T-helper 2 cell treated with Interferon-gamma antibody and Interleukin-4, amounts not matched to agents 5 μg/mL and 100 μg/mL, for 36 hours (primary cell): ENCODE results near the gene ABCB9.
"Not testable (repeated sequence)": the region's sequence is repeated elsewhere in the genome, so short reads cannot be mapped to it uniquely, and the experiment has no call there.

ENCODE experiments used
- DNase-seq: peaks from one replicate; pipeline ENCODE4 v3.0.0; 2021; ENCODE audit warnings: low spot score
- H3K27ac Mint-ChIP-seq: one replicate; pipeline ENCODE4 v1.8.0; 2021; ENCODE audit warnings: mild to moderate bottlenecking, mixed read lengths
- H3K27me3 Mint-ChIP-seq: one replicate; pipeline ENCODE4 v1.8.0; 2021; ENCODE audit warnings: low read depth, mixed read lengths
- H3K36me3 Mint-ChIP-seq: one replicate; pipeline ENCODE4 v1.8.0; 2021; ENCODE audit warnings: low read depth, mixed read lengths
- H3K4me1 Mint-ChIP-seq: one replicate; pipeline ENCODE4 v1.8.0; 2021; ENCODE audit warnings: low read depth, mixed read lengths
- H3K4me3 Mint-ChIP-seq: one replicate; pipeline ENCODE4 v1.8.0; 2022; ENCODE audit warnings: mild to moderate bottlenecking, moderate library complexity, mixed read lengths
- H3K9me3 Mint-ChIP-seq: one replicate; pipeline ENCODE4 v1.8.0; 2021; ENCODE audit warnings: mixed read lengths

The ABCB9 gene

DNA sequence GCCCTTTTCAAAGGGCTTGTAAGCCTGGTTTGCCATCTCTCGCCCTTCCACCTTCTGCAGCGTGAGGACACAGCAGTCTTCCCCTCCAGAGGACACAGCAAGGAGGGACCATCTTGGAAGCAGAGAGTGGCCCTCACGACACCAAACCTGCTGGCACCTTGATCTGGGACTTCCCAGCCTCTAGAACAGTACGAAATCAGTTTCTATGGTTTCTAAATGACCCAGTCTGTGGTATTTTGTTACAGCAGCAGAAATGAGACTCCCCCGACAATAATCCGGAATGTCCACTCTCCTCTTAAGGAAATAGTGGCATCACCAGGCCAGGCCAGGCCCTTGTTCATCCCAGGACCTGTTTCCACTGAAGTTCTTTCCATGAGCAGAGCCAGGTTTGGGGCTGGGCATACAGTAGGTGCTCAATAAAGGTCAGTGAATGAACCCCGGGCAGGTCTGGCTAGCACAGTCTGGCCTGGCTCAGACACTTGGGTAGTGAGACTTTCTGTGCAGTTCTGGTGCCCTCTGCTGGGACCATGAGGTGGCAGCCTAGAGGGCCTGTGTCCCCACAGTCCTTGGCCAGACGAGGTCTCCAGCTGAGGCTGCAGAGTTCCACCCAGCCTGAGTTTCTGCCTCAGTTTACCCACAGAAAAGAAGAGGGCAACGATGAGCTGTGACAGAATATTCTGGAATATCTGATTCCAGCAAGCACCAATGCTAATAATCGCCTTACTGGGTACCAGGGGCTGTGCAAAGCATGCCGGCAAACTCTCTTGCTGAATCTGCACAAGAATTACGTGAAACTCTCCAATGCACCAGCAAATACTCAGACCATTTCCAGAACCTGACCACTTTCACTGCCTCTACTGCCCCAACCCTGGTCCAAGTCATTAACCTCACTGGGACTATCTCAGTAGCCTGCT, 14.0 kb downstream of the ABCB9 start:
- peak; percentile 66 for DNase-seq
- H3K27ac Mint-ChIP-seq = no peak overlapping the region
- H3K36me3 Mint-ChIP-seq = no peaks in the 10 kb centered on the region
- no peaks in the 10 kb centered on the region for H3K27me3 Mint-ChIP-seq
- no peak overlapping the region for H3K4me3 Mint-ChIP-seq
- H3K9me3 Mint-ChIP-seq = no peaks in the 10 kb centered on the region
- H3K4me1 Mint-ChIP-seq = peaks cover 9% of the 10 kb centered on the region

DNA sequence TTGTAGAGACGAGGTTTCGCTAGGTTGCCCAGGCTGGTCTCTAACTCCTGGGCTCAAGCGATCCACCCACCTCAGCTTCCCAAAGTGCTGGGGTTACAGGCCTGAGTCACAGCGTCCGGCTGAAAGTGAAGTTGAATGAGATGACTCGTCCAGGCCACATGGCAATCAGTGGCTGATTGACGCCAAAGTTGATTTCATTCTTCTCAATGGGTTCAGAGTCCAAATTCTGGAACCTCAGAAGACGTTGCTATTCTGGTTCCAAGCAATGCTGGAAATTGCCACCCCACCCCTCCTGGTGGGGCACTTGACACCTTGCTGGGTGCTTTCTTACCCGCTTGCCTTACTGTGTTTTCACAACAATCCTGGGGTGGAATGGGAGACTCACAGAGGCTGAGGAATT, 14.9 kb downstream of the ABCB9 start:
- Mint-ChIP-seq H3K4me3 (no peak overlapping the region), H3K4me1 (peaks cover 18% of the 10 kb centered on the region), H3K9me3 (no peaks in the 10 kb centered on the region), H3K27me3 (no peaks in the 10 kb centered on the region), H3K36me3 (no peaks in the 10 kb centered on the region), H3K27ac (no peak overlapping the region)
- no peak for DNase-seq

DNA sequence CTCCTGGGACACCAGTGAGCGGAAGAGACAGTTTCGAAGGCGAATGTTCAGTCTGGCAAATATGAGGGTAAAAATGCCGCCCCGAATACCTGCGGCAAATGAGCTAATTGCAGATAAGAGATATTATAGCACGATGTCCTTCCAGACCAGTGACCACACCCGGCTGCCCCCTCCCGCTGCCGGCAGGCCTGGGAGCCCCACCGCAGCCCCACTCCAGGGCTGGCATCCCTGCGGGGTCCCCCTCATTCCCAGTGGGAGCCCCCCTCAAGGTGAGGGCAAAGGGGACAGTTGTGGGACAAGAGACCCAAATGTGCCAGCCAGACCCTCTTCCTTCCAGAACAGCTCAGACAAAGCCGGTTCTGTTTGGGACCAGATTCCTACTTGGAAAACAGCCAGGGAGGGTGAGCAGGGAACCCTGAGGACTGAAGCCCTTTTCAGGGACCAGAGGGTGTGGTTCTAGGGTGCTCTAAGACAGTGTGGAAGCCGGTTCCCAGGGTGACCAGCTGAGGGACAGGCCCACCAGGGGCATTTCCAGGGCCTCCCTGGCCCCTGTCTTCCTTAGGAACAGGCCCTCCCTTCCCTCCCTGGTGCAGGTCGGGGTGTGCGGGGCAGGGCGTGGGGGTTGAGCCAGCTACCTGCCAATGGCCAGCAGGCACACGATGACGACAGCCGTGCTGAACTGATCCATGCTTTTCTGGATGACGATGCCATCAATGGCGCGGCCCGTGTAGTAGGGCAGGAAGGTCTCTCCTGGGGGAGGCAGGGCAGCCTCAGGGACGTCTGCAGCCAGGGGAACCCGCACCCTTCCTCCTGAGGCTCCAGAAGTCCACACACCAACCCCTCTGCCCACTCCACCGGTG, 16.2 kb downstream of the ABCB9 start:
- Mint-ChIP-seq H3K36me3 (no peaks in the 10 kb centered on the region), H3K27me3 (no peaks in the 10 kb centered on the region), H3K9me3 (no peaks in the 10 kb centered on the region), H3K4me1 (peaks cover 21% of the 10 kb centered on the region), H3K27ac (no peak overlapping the region), H3K4me3 (no peak overlapping the region)
- DNase-seq = no peak

DNA sequence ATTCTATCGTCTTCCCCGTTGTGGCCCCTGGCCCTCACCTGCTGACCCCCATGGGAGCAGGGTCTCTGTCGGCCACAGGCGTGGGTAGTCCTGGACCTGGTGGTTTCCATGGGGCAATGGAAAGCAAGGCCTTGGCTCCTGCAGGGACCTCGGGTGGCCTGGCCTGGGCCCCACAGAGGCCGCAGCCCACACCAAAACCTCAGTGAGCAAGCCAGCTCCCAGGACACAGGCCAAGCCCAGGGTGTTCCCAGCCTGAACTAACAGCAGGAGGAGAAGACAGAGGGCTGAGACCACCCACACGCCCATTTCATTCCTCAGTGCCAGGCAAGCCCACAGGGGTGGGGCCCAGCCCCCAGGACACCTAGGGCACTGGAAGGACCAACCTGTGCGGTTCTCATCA, 16.9 kb downstream of the ABCB9 start:
- Mint-ChIP-seq H3K27ac (no peak overlapping the region), H3K4me1 (peaks cover 21% of the 10 kb centered on the region), H3K36me3 (no peaks in the 10 kb centered on the region), H3K4me3 (no peak overlapping the region), H3K9me3 (no peaks in the 10 kb centered on the region), H3K27me3 (no peaks in the 10 kb centered on the region)
- DNase-seq = no peak

DNA sequence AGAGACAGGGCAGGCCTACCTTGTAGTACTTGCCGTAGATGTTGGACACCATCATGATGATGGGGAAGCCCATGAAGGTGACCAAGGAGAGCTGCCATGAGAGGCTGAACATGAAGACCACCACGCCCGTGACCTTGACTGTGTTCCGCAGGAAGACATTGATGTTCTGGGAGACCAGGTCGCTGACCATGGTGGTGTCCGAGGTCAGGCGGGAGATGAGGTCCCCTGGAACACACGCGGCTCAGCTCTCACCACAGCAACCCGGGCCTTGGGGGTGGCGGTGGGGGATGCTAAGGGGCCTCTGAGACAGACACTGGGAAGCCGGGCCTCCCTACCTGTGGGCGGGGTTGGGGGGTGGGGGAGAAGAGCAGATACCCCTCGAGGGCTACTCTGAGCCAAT, 17.7 kb downstream of the ABCB9 start:
- Mint-ChIP-seq H3K27me3 (no peaks in the 10 kb centered on the region), H3K9me3 (no peaks in the 10 kb centered on the region), H3K4me3 (no peak overlapping the region), H3K4me1 (peaks cover 21% of the 10 kb centered on the region), H3K27ac (no peak overlapping the region), H3K36me3 (no peaks in the 10 kb centered on the region)
- DNase-seq = no peak

DNA sequence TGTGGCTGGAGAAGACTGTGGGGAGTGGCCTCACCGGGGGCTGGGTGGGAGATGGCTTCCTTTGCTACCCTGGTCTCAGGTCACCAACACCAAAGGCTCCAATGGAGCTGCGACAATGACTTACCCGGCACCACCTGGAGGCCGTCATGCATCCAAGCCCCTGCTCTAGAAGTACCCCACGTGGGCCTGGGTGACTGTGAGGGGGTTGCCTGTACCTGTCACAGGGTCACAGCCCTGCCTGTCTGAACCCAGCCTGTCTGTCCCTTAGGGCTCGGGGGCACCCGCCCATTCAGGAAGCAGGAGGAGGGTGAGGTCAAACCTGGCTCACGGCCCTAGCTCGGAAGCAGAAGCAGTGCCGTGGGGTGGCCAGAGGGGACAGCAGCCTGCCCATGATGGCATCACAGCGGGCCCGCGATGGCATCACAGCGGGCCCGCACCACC, 18.9 kb downstream of the ABCB9 start:
- Mint-ChIP-seq H3K27ac (peak overlapping the region; percentile 65), H3K9me3 (no peaks in the 10 kb centered on the region), H3K36me3 (no peaks in the 10 kb centered on the region), H3K27me3 (no peaks in the 10 kb centered on the region), H3K4me3 (peak overlapping the region; percentile 43), H3K4me1 (peaks cover 20% of the 10 kb centered on the region)
- no peak for DNase-seq

DNA sequence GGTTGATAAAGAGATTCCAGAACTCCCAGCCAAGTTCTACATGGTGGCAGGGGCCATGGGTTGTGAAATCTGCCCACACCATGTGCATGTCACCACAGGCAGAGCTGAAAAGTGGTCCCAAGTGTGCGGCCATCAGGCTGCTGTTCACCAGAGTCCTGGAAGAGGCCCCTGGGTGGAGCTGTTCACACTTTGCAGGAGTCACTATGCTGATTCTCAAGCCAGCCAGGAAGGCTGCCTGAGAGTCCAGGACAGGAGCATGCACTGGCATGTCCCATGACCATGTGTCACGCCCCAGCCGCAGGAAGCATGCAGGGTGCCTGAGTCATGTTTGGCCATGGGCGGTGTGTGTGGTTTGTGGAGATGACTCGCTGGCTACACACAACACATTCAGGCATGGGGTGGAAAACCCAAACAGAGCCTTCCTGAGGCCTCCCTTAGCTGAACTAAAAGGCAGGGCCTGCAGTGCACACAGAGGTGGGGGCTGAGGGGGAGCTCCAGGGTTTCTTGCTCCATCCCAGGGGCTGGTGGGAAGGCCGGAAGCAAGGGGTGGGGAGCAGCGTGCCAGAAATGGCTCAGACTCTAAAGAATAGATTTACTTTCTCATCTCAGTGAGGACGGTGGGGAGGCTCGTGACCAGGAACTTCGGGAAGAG, 19.4 kb downstream of the ABCB9 start:
- Mint-ChIP-seq H3K9me3 (no peaks in the 10 kb centered on the region), H3K36me3 (no peaks in the 10 kb centered on the region), H3K27me3 (no peaks in the 10 kb centered on the region), H3K27ac (peak overlapping the region; percentile 65), H3K4me1 (peaks cover 17% of the 10 kb centered on the region), H3K4me3 (peak overlapping the region; percentile 43)
- DNase-seq = peak; percentile 95

DNA sequence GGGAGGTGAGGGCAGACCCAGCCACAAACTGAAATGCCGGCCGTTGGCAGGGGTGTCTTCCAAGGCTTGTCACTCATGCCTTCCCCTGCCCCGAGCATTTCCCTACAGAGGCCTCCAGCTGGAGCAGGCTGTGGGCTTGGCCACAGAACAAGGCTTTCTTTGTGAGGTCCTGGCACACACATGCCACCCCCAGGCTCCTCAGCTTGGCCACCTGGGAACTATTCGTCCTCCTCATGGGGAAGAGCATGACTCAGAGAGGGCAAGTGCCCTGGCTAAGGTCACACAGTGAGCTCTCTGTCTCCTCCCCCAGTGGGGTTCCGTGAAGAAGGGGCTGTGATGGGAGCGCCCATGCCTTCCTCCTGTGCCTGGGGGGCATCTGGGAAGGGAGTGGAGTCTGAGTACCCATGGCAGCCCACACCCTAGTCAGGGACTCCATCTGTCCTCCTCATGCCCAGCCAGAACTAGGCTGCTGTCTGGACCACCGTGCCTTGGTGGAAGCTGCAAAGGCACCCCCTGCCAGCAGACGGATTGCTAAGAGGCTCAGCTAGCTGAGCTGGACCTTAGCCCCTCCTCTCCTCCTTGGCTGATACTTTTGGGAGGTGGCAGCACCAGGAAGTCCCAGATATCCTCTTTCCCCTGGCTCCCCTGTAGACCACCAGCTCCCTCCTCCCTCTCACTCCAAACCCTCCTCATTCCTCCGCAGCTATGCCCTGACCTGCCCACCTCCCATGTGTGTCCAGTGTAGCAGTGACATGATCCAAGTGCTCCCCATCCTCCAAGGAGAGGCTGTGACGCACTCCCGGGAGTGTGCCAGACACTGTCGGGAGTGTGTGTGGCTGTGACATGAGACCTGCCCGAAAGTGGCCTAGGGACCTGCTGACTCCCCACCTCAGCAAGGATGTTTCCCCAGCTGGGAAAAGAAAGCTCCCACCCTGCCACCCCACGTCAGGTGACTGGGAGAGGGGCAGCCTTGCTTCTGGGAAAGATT, 21.4 kb downstream of the ABCB9 start:
- Mint-ChIP-seq H3K27ac (peak overlapping the region; percentile 26), H3K27me3 (no peaks in the 10 kb centered on the region), H3K9me3 (no peaks in the 10 kb centered on the region), H3K4me1 (peaks cover 17% of the 10 kb centered on the region), H3K4me3 (no peak overlapping the region), H3K36me3 (no peaks in the 10 kb centered on the region)
- no peak for DNase-seq

DNA sequence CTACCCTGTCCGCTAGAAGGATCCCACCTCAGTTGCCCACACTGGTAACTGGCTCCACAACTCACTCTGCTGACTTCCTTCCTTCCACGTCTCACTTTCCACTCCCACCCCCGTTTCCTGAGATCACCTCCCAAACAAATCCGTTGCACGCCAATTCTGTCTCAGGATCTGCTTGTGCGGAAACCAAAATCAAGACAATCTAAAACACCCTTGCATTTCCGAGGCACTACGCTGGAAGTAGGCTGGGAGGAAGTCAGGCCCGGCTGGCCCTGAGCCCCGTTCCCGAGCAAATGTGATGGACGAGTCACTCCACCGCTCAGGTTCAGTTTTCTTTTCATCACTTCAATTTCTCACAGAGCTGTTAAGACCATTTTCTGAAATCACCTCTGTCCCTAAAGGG, 23.1 kb downstream of the ABCB9 start:
- no peak for DNase-seq
- Mint-ChIP-seq H3K27me3 (no peaks in the 10 kb centered on the region), H3K4me1 (peaks cover 16% of the 10 kb centered on the region), H3K36me3 (no peaks in the 10 kb centered on the region), H3K27ac (no peak overlapping the region), H3K4me3 (no peak overlapping the region), H3K9me3 (no peaks in the 10 kb centered on the region)

DNA sequence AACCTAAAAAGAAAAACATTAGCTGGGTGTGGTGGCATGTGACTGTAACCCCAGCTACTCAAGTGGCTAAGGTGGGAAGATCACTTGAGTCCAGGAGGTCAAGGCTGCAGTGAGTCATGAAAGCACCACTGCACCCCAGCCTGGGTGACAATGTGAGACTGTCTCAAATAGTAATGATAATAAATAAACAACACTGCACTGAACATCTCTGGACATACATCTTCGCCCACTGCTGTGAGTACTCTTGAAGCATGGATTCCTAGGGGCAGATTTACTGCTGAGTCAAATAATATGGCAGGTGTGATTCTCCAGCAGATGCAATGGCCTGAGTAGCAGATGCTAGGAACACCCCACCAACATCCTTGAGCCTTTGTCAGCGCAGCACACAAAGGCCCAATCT, 23.6 kb downstream of the ABCB9 start:
- Mint-ChIP-seq H3K4me1 (peaks cover 14% of the 10 kb centered on the region), H3K27me3 (no peaks in the 10 kb centered on the region), H3K27ac (no peak overlapping the region), H3K4me3 (no peak overlapping the region), H3K9me3 (no peaks in the 10 kb centered on the region), H3K36me3 (no peaks in the 10 kb centered on the region)
- DNase-seq = no peak

DNA sequence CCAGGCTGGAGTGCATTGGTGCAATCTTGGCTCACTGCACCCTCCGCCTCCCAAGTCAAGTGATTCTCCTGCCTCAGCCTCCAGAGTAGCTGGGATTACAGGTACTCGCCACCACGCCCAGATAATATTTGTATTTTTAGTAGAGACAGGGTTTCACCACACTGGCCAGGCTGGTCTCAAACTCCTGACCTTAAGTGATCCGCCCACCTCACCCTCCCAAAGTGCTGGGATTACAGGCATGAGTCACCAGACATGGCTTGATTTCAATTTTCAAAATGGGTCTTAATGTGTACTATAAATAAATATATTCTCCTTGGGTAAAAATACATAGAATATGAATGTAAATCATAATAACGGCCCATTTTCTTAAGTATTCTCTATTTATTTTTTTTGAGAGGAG, 24.9 kb downstream of the ABCB9 start:
- H3K36me3 Mint-ChIP-seq, H3K9me3 Mint-ChIP-seq, H3K27me3 Mint-ChIP-seq, H3K27ac Mint-ChIP-seq, H3K4me3 Mint-ChIP-seq, DNase-seq, H3K4me1 Mint-ChIP-seq: not testable (repeated sequence)

DNA sequence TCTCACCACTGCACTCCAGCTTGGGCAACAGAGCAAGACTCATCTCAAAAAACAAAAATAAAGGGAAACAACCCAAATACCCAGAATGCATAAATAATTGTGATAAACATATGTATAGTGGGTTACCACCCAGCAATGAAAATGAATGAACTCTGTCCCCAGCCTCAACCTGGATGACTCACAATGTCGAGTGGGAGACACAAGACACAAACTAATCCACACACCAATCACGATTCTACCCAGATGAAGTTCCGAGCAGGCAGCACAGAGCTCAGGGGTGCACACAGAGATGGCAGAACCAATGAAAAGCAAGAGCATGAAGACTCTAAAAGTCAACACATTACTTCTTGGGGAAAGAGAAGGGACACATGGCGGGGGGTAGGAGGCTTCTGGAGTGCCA, 27.1 kb downstream of the ABCB9 start:
- no peaks in the 10 kb centered on the region for H3K4me1 Mint-ChIP-seq

DNA sequence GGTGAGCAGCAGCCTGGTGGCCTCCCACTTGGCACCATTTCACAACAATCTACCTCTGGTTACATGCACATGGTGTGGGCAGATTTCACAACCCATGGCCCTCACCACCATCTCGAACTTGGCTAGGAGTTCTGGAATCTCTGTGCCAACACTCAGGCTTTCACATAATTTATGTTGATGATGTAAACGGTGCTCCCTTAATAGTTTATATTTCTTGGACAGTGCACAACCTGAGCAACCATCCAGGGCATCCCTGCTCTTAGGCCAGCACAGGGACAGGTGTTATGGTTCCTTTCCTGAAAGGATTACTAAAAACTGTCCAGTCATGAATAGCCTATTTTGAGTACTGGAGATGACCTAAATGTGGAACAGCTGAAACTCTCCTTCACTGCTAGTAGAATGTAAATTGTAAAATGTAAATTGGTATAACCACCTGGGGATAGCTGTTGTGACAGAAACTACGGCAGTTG, 28.6 kb downstream of the ABCB9 start:
- Mint-ChIP-seq H3K27ac (no peak overlapping the region), H3K27me3 (no peaks in the 10 kb centered on the region), H3K9me3 (no peaks in the 10 kb centered on the region), H3K4me1 (no peaks in the 10 kb centered on the region), H3K4me3 (no peak overlapping the region), H3K36me3 (no peaks in the 10 kb centered on the region)
- no peak for DNase-seq

More for the DNA sequence above, 27.1 kb downstream of the ABCB9 start:
- Mint-ChIP-seq H3K4me3 (no peak overlapping the region), H3K9me3 (no peaks in the 10 kb centered on the region), H3K27me3 (no peaks in the 10 kb centered on the region), H3K27ac (no peak overlapping the region), H3K36me3 (no peaks in the 10 kb centered on the region)
- no peak for DNase-seq
